ENCODE measurements around the gene SPEM3. TPM values are rescaled to one million over a fixed set of nuclear protein-coding genes. Genes with fewer than 3 reads are reported as not detected.

SPEM3 gene
- total RNA-seq, 2 experiments from 2014 or later, result not detected

- H3K9me3 ChIP-seq (ENCODE audit: low read length), result no peaks in the 10 kb centered on the region
- no peak overlapping the region for H2AFZ ChIP-seq (ENCODE audit: low read length)
- H3K9me2 ChIP-seq (ENCODE audit: insufficient read depth, low read length), result no peaks in the 10 kb centered on the region
- no TSS peak for BruUV-seq (replicated peaks)
- H3K36me3 ChIP-seq (ENCODE audit: insufficient read depth, low read length), result no peaks in the 10 kb centered on the region
- H3K27ac ChIP-seq (ENCODE audit: low read depth, low read length, poor library complexity, severe bottlenecking), result no peak overlapping the region
- CTCF ChIA-PET (ENCODE audit: unreplicated experiment), result no interaction called here
- POLR2A ChIA-PET, result interaction anchor here (0.6 kb wide), 2 partner anchors 61 to 112 kb away, joined by 3 to 6 read pairs; partner anchors contain the start of gene TMEM95
- H3K4me3 ChIP-seq (ENCODE audit: low read depth, low read length, poor library complexity, severe bottlenecking), result no peak overlapping the region
- intact Hi-C loops (cut with micrococcal nuclease; ENCODE audit: unreplicated experiment), result no loop called here
- H3K79me2 ChIP-seq (ENCODE audit: insufficient read depth, low read depth, low read length), result no peaks in the 10 kb centered on the region
- H3K4me2 ChIP-seq (ENCODE audit: low read length), result no peak overlapping the region
- H3K4me1 ChIP-seq (ENCODE audit: insufficient read depth, low read length, poor library complexity, severe bottlenecking), result no peaks in the 10 kb centered on the region
- no peak for TF ChIP-seq CTCF (conservative IDR thresholded peaks at IDR 0.05; ENCODE audit: low read length)
- TF ChIP-seq EZH2phosphoT487 (IDR thresholded peaks at IDR 0.05; ENCODE audit: borderline replicate concordance, low read depth, low read length), result no peak
- no peaks in the 10 kb centered on the region for H4K20me1 ChIP-seq (ENCODE audit: insufficient read depth, low read length)
- no peak for DNase-seq (ENCODE audit: low spot score)
These were observed 12.9 kb upstream of the SPEM3 start for GRCh38 chr17:7415784-7416183.

DNA sequence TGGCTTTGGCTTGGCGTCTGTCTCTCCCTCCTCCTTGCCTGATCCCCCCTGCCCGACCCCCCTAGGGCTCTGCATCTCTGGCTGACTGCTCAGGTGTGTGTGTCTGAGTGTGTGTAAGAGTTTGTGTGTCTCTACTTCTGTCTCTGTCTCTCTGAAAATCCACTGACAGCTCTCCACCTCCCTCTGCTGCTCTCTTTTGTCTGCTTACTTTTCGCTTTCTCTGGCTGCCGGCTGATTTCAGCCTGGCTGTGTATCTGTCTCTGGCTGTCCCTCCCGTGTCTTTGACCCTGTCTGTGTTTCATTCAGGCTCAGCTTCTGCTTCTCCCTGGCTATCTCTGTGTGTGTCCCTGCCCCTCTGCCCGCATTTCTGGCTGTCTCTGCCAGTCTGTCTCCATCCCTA lies 12.3 kb upstream of the SPEM3 start:
- DNase-seq (ENCODE audit: low spot score), result no peak
- CTCF ChIA-PET (ENCODE audit: unreplicated experiment), result no interaction called here
- no peak overlapping the region for H2AFZ ChIP-seq (ENCODE audit: low read length)
- H3K27ac ChIP-seq (ENCODE audit: low read depth, low read length, poor library complexity, severe bottlenecking), result no peak overlapping the region
- no peaks in the 10 kb centered on the region for H3K4me1 ChIP-seq (ENCODE audit: insufficient read depth, low read length, poor library complexity, severe bottlenecking)
- no peaks in the 10 kb centered on the region for H3K9me3 ChIP-seq (ENCODE audit: low read length)
- no peaks in the 10 kb centered on the region for H3K79me2 ChIP-seq (ENCODE audit: insufficient read depth, low read depth, low read length)
- TF ChIP-seq EZH2phosphoT487 (IDR thresholded peaks at IDR 0.05; ENCODE audit: borderline replicate concordance, low read depth, low read length), result no peak
- peak; percentile 36 for TF ChIP-seq CTCF (conservative IDR thresholded peaks at IDR 0.05; ENCODE audit: low read length)
- POLR2A ChIA-PET, result interaction anchor here (0.6 kb wide), 2 partner anchors 61 to 113 kb away, joined by 3 to 6 read pairs; partner anchors contain the start of gene TMEM95
- no peaks in the 10 kb centered on the region for H3K9me2 ChIP-seq (ENCODE audit: insufficient read depth, low read length)
- BruUV-seq (replicated peaks), result no TSS peak
- H3K36me3 ChIP-seq (ENCODE audit: insufficient read depth, low read length), result no peaks in the 10 kb centered on the region
- no peak overlapping the region for H3K4me3 ChIP-seq (ENCODE audit: low read depth, low read length, poor library complexity, severe bottlenecking)
- intact Hi-C loops (cut with micrococcal nuclease; ENCODE audit: unreplicated experiment), result no loop called here
- H4K20me1 ChIP-seq (ENCODE audit: insufficient read depth, low read length), result no peaks in the 10 kb centered on the region
- H3K4me2 ChIP-seq (ENCODE audit: low read length), result no peak overlapping the region

- H3K4me2 ChIP-seq (ENCODE audit: low read length), result no peak overlapping the region
- no peaks in the 10 kb centered on the region for H3K79me2 ChIP-seq (ENCODE audit: insufficient read depth, low read depth, low read length)
- no peaks in the 10 kb centered on the region for H3K9me2 ChIP-seq (ENCODE audit: insufficient read depth, low read length)
- ChIA-PET CTCF (ENCODE audit: unreplicated experiment) (no interaction called here), POLR2A (no interaction called here)
- BruUV-seq (replicated peaks), result no TSS peak
- H3K9me3 ChIP-seq (ENCODE audit: low read length), result no peaks in the 10 kb centered on the region
- no peak overlapping the region for H2AFZ ChIP-seq (ENCODE audit: low read length)
- H3K36me3 ChIP-seq (ENCODE audit: insufficient read depth, low read length), result no peaks in the 10 kb centered on the region
- no peaks in the 10 kb centered on the region for H4K20me1 ChIP-seq (ENCODE audit: insufficient read depth, low read length)
- TF ChIP-seq CTCF (conservative IDR thresholded peaks at IDR 0.05; ENCODE audit: low read length) (no peak), EZH2phosphoT487 (IDR thresholded peaks at IDR 0.05; ENCODE audit: borderline replicate concordance, low read depth, low read length) (no peak)
- no peaks in the 10 kb centered on the region for H3K4me1 ChIP-seq (ENCODE audit: insufficient read depth, low read length, poor library complexity, severe bottlenecking)
- H3K27ac ChIP-seq (ENCODE audit: low read depth, low read length, poor library complexity, severe bottlenecking), result no peak overlapping the region
- no peak overlapping the region for H3K4me3 ChIP-seq (ENCODE audit: low read depth, low read length, poor library complexity, severe bottlenecking)
- DNase-seq (ENCODE audit: low spot score), result no peak
- intact Hi-C loops (cut with micrococcal nuclease; ENCODE audit: unreplicated experiment), result no loop called here
These were observed 11.5 kb upstream of the SPEM3 start for GRCh38 chr17:7417056-7417655.
